Mucosa of rectum (tissue), 2 donors: ENCODE measurements around the gene AHCYL2.
"Not testable (repeated sequence)": the region's sequence is repeated elsewhere in the genome, so short reads cannot be mapped to it uniquely, and the experiment has no call there.

Experiments
- H3K27ac ChIP-seq, 2 donors: one replicate each; pipeline ENCODE4 v1.7.0; 2013; ENCODE audit warnings: inconsistent platforms in 2 of 2, low read depth in 2 of 2, low read length in 2 of 2
- H3K27me3 ChIP-seq, 2 donors: one replicate each; pipeline ENCODE4 v1.7.0; 2013; ENCODE audit warnings: low read length in 2 of 2; ENCODE audit not compliant: control insufficient read depth in 2 of 2, insufficient read depth in 2 of 2
- H3K36me3 ChIP-seq, 2 donors: one replicate each; pipeline ENCODE4 v1.7.0; 2013; ENCODE audit warnings: low read length in 2 of 2; ENCODE audit not compliant: control insufficient read depth in 2 of 2, insufficient read depth in 2 of 2
- H3K4me1 ChIP-seq, 2 donors: one replicate each; pipeline ENCODE4 v1.7.0; 2013; ENCODE audit warnings: low read length in 2 of 2, mild to moderate bottlenecking in 1 of 2; ENCODE audit not compliant: control insufficient read depth in 2 of 2, insufficient read depth in 2 of 2
- H3K4me3 ChIP-seq, 2 donors: one replicate each; pipeline ENCODE4 v1.7.0; 2013; ENCODE audit warnings: low read length in 2 of 2
- H3K9ac ChIP-seq, 2 donors: one replicate each; pipeline ENCODE4 v1.7.0; 2013; ENCODE audit warnings: low read length in 2 of 2, low read depth in 1 of 2, mild to moderate bottlenecking in 1 of 2
- H3K9me3 ChIP-seq, 2 donors: one replicate each; pipeline ENCODE4 v1.7.0; 2013; ENCODE audit warnings: low read length in 2 of 2; ENCODE audit not compliant: control insufficient read depth in 2 of 2
- donor health status: healthy.
- donor health status: Normal muscosa, but diverticular disease.

Gene AHCYL2

DNA sequence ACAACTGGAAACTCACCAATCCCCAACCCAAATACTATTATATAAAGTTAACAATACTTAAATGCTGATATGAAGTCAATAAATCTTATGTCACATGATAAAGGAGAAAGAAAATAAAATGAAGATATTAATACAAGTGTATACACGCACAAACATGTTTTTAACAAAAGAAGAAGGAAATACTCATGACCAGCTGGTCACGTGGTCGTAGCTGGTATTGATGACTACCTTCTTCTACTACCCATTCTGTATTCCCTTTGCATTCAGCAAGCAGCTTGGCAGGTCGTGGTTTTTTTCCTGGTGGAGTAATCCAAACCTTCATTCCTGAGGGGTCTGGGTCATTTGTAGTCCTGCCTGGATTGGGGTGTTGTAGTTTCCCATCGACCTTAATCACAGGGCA lies 219.9 kb downstream of the AHCYL2 start:
- H3K9me3 ChIP-seq, H3K27me3 ChIP-seq, H3K27ac ChIP-seq, H3K36me3 ChIP-seq, H3K9ac ChIP-seq, H3K4me1 ChIP-seq, H3K4me3 ChIP-seq: not testable (repeated sequence)

DNA sequence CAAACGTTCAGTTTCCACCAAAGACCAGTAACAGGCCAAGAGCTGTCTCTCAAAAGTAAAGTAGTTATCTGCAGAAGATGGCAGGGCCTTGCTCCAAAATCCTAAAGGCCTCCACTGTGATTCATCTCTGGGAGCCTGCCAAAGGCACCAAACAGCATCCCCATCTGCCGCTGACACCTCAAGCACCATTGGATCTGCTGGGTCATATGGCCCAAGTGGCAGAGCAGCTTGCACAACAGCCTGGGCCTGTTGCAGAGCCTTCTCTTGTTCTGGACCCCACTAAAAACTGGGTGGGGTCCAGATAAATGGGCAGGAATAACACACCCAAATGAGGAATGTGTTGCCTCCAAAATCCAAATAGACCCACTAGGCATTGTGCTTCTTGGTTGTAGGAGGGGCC lies 222.1 kb downstream of the AHCYL2 start:
- H3K27me3 ChIP-seq: not testable (repeated sequence)

DNA sequence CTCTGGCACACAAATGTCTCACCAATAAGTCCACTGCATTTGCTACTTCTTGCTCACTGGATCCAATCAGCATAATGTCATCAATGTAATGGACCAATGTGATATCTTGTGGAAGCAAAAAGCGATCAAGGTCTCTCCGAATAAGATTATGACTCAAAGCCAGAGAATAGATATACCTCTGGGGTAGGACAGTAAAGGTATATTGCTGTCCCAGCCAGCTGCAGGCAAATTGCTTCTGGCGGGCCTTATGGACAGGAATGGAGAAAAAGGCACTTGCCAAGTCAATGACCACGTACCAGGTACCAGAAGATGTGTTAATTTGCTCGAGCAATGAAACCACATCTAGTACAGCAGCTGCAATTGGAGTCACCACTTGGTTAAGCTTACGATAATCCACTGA lies 222.6 kb downstream of the AHCYL2 start:
- H3K36me3 ChIP-seq, H3K27ac ChIP-seq, H3K9me3 ChIP-seq, H3K9ac ChIP-seq, H3K27me3 ChIP-seq, H3K4me3 ChIP-seq, H3K4me1 ChIP-seq: not testable (repeated sequence)

More for the DNA sequence above, 222.1 kb downstream of the AHCYL2 start:
- H3K9me3 ChIP-seq, H3K36me3 ChIP-seq, H3K9ac ChIP-seq, H3K4me1 ChIP-seq, H3K4me3 ChIP-seq, H3K27ac ChIP-seq: not testable (repeated sequence)

DNA sequence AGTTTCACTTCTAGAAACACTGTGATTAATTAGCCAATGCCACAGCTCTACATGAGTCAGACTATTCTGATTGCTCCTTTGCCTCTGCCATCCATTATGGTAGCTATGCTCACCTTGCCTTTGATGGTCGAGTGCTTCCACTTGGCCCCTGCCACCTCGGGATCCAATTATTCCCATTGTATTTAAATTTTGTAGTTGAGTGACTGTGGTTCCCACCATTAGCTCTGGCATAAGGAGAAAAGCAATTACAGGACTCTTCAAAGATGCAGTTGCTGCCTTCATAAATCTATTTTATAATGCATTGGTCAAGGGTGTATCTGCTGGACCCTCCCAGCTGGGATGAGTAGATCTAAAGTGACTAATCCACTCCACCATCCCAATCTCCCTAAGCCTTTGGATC lies 223.8 kb downstream of the AHCYL2 start:
- H3K36me3 ChIP-seq, H3K4me1 ChIP-seq, H3K27ac ChIP-seq: not testable (repeated sequence)

DNA sequence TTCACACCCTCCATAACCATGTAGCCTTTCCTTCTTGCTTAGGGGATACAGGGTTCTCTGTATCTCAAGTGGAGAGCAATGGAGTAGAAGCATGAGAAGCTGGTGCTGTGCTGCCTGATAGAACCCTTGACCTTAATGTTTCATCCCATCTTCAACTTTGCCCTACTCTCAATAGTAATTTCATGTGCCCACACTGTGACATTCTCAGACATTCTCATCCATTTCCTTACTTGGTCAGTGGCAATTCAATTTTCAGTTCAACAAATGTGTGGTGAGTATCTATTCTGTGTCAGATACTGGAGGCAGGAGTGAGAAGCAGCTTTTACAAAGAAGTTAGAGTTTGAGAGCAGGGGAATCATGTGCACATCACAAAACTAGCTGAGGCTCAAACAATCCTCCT lies 225.5 kb downstream of the AHCYL2 start:
- no peak overlapping the region for H3K9ac ChIP-seq
- H3K27me3 ChIP-seq: no peaks in the 10 kb centered on the region
- no peak overlapping the region for H3K4me3 ChIP-seq
- H3K4me1 ChIP-seq: no peaks in the 10 kb centered on the region
- H3K36me3 ChIP-seq: no peaks in the 10 kb centered on the region
- no peak overlapping the region for H3K27ac ChIP-seq
- H3K9me3 ChIP-seq: no peaks in the 10 kb centered on the region

More for the DNA sequence above, 223.8 kb downstream of the AHCYL2 start:
- H3K4me3 ChIP-seq, H3K9ac ChIP-seq, H3K9me3 ChIP-seq, H3K27me3 ChIP-seq: not testable (repeated sequence)

DNA sequence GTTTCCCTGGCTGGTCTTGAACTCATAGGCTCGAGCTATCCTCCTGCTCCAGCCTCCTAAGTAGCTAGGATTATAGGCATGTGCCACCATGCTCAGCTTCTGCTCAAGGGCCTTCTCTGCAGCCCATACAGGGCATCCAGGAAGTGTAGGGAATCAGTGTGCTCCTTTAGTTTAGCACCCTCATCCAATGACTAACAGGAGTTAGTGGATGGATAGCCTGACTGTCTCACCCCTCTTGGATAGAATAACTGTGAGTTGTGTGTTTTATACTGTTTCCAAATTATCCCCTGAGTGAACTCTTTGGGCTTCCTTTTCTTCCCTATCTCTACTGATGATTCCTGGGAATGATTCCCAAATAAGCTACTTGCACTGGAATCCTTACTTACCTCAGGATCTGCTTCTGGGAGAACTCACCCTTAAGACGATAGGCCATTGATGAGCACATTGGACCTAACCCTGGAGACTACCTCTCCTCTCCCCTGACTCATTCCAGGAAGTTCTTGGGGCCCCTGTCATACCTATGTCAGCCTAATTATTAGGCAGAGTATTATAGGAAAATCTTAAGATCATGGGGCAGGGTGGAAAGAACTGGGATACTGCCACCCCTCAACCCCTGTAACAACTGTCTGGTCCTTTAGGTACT lies 227.9 kb downstream of the AHCYL2 start:
- no peak overlapping the region for H3K27ac ChIP-seq
- no peaks in the 10 kb centered on the region for H3K9me3 ChIP-seq
- no peak overlapping the region for H3K9ac ChIP-seq
- no peaks in the 10 kb centered on the region for H3K4me1 ChIP-seq
- H3K36me3 ChIP-seq: no peaks in the 10 kb centered on the region
- H3K27me3 ChIP-seq: no peaks in the 10 kb centered on the region
- H3K4me3 ChIP-seq: no peak overlapping the region

DNA sequence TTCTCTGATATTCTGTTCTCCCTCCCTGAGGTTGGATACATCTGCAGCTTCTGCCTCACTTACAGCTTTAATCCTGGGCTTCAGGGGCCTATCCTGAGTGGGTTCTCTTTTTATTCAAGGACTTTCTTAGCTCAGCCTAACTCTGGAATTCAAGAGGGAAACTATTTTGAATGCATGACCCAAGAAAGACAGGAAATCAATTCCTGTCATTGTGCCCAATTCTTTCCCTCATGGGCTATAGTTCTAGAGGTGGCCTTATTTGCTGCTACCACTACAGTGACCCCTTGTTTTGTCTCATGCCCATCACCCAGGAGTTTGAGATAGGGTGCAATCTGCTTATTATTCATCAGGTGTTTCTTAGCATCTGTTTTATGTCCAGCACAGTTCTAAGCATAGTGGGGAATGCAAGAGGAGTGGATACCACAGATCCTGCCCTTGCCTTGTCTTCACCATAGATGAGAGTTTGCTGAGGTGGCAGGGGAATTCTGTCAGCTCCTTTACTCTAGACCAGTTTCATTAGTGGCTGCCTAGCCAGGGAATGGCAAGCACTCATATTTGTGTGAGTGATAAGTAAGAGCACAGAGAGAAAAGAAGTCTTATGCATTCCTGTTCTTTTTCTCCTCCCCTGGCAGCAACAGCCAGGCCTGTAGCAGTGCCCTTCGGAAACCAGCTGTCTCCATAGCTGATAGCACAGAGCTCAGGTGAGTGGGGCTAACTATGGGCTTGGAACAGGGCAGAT lies 228.8 kb downstream of the AHCYL2 start:
- Histone ChIP-seq H3K36me3 (no peaks in the 10 kb centered on the region), H3K4me3 (no peak overlapping the region), H3K9ac (no peak overlapping the region), H3K27ac (no peak overlapping the region), H3K9me3 (no peaks in the 10 kb centered on the region), H3K4me1 (no peaks in the 10 kb centered on the region), H3K27me3 (no peaks in the 10 kb centered on the region)

DNA sequence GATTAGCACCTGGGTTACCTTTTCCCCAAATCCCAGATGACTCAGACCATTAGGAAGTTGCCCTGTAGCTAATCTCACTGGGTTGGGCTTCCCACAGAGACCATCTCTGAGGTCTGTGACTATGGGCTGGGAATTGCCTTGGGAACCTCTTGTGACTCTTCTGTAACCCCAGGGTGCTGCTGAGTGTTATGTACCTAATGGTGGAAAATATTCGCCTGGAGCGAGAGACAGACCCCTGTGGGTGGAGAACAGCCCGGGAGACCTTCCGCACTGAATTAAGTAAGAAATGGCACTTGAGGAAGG lies 229.4 kb downstream of the AHCYL2 start:
- Histone ChIP-seq H3K9ac (no peak overlapping the region), H3K27me3 (no peaks in the 10 kb centered on the region), H3K36me3 (no peaks in the 10 kb centered on the region), H3K4me3 (no peak overlapping the region), H3K27ac (no peak overlapping the region), H3K4me1 (no peaks in the 10 kb centered on the region), H3K9me3 (no peaks in the 10 kb centered on the region)

DNA sequence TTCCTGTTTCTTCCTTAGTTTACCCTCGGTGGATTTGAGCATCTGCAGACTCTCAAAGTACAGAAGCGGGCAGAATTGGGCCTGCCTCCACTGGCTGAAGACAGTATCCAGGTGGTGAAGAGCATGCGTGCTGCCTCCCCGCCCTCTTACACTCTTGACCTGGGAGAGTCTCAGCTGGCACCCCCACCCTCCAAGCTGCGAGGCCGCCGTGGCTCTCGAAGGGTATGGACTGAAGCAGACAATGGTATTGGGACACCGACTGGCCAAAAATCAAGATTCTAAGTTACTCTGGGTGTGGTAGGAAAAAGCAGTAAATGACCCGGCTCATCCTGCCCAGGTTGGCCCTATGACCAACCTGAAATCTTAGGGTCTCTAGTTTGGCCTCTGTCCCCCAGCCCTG lies 231.6 kb downstream of the AHCYL2 start:
- H3K27ac ChIP-seq: no peak overlapping the region
- H3K9me3 ChIP-seq: no peaks in the 10 kb centered on the region
- H3K4me1 ChIP-seq: no peaks in the 10 kb centered on the region
- H3K36me3 ChIP-seq: no peaks in the 10 kb centered on the region
- no peak overlapping the region for H3K9ac ChIP-seq
- no peak overlapping the region for H3K4me3 ChIP-seq
- H3K27me3 ChIP-seq: no peaks in the 10 kb centered on the region

DNA sequence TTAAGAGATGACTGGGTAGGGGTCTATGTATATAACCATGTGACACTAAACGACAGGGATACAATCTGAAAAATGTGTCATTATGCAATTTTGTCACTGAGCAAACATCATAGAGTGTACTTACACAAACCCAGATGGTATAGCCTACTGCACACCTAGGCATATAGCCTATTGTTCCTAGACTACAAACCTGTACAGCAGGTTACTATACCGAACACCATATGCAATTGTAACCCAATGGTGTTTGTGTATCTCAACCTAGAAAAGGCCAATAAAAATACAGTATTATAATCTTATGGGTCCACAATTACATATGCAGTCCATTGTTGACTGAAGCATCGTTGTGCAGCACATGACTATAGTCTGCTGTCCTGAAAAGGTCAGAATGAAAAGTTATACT lies 232.3 kb downstream of the AHCYL2 start:
- Histone ChIP-seq H3K4me1 (no peaks in the 10 kb centered on the region), H3K27me3 (no peaks in the 10 kb centered on the region), H3K36me3 (no peaks in the 10 kb centered on the region), H3K4me3 (no peak overlapping the region), H3K9me3 (no peaks in the 10 kb centered on the region), H3K27ac (no peak overlapping the region), H3K9ac (no peak overlapping the region)
